Suppressor macrophage (primary cell): ENCODE measurements around the gene H2BK1.

Experiments
- DNase-seq, 4 experiments: peaks; one replicate each; pipeline ENCODE4 v3.0.0-alpha.2; 2020 to 2022

Gene H2BK1

DNA sequence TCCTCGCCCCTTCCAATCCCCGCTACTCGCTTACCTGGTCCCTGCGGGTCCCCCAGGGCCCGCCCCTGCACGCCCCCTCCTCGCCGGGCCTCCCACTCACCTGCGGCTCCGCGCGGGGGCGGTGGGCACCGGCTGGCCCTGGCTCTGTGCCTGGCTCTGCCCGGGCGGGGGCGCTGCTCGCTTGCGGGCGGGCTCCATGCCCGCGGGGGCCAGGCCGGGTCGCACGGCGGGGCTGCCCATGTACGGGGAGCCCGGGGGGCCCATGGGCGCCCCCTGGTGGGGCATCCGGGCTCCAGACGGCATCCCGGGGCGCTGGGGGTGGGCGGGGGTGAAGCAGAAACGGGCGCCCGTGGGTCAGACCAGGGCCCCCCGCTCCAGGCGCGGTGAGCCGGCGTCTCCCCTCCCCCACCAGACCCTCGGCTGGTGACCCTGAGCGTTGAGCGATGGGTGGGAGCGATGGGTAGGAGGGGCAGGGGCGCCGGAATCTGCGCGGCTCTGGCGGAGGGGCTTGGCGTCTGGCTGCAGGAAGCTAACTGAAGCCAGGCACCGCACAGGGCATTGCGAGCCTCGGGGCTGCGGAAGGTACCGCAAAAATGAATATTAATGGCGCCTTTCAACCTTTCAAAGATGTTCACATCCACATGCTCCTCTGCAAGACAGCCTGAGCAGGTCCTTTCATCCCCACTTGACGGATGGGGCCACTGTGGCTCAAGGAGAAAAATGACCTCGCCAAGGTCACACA lies 35.2 kb upstream of the H2BK1 start:
- DNase-seq: peak; percentile 44 to 78 (median 58)

DNA sequence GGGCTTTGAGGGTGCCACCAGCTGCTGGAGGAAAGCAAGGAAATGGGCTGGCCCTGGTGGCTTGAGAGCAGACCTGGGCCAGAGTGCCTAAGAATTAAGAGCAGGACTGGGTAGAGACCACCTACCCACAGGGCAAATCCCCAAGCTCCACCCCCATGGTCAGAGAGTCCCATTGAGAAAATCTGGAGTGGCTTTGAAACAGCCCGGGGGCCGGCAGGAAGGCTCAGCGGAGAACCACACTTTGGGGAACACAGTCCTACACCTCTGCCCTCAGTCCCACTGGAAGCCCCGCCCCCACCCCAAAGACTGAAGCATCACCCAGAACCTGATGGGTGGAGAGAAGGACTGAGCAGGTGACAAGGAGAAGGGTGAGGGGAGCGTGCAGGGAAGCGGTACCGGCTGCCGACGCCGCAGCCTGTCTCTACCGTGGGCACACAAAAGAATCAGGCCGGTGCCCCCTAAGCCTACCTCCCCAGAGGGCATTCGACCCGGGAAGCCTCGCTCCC lies 34.6 kb upstream of the H2BK1 start:
- no peak for DNase-seq

- peak; percentile 59 to 78 (median 74) for DNase-seq
These were observed 34.0 kb upstream of the H2BK1 start for GRCh38 chr7:151244196-151244840.

GRCh38 chr7:151243408-151244195 lies 33.3 kb upstream of the H2BK1 start:
- DNase-seq: no peak

GRCh38 chr7:151243045-151243349 lies 32.7 kb upstream of the H2BK1 start:
- DNase-seq: no peak

DNA sequence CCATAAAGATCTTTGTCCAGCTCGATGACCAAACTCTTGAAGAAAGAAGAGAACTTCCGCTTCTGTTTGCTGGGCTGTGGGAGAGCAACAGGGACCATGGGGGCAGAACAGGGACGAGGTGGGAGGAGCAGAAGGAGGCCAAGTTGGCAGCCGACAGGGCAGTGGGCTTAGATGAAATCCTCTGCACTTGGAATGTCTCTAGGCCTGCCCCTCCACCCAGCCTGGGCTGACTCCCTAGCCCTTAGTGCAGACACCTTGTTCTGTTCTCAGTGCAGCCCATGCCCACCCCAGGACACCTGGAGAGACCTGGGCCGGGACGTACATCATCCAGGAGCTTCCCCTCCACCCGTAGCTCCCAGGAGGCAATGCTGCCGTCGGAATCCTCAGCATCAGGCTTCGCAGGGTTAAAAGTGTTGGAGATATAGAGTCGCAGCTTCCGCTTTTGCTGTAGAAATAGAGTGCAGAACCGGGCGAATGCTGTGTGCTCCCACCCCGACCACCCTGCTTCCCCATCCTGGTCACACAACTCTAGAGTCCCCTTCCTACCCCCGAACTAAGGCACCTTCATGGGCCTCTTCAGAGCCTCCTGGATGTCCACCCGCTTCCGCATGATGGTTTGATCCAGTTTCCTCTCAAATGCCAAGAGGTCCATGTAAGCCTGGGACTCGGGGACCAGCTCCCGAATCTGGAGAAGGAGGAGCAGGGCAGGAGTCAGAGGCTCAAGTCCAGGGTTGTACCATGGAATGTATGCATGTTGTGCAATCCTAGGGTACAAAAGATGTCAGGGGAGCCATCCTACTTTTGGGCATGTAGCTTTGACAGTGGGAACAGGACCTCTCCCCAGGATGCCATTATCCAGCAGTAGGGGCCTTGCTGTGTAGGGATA lies 32.1 kb upstream of the H2BK1 start:
- no peak for DNase-seq

GRCh38 chr7:151241755-151242096 lies 31.4 kb upstream of the H2BK1 start:
- DNase-seq: no peak

DNA sequence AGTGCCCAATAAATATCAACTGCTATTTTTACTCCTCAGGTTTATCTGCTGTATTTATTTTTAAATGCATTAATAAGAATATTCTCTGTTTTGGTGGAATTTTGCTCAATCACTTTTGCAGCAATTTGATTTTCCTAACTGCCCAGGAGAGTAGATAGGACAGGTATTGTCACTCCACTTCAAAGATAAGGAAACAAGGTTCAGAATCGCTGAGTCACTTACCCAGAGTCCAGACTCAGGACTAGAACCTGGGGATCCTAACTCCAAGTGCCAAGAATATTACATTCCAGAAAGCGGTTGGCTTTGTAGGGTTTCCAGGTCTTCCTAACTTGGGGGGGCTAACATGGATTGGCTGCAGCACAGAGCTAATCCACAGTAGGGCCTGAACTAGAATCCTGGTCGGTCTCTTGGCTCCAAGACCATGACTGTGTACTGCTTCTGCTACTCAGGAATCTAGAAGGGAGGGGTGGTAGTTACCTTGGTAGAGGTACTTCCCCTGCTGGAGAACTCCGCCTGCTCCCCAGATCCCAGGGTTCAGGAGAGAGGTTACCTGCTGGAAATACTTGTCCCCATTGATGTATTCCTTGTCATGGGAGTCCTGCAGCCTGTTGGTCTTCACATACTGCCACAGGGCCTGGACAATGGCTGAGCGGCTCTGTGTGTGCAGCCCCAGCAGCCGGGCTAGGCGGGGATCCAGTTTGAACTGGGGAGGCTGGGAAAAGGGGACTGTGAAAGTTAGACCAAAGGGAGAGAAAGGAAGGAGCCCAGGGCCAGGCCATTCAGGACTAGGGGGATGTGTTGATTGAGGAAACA lies 30.9 kb upstream of the H2BK1 start:
- no peak for DNase-seq

GRCh38 chr7:151240536-151240935 lies 30.2 kb upstream of the H2BK1 start:
- no peak for DNase-seq

DNA sequence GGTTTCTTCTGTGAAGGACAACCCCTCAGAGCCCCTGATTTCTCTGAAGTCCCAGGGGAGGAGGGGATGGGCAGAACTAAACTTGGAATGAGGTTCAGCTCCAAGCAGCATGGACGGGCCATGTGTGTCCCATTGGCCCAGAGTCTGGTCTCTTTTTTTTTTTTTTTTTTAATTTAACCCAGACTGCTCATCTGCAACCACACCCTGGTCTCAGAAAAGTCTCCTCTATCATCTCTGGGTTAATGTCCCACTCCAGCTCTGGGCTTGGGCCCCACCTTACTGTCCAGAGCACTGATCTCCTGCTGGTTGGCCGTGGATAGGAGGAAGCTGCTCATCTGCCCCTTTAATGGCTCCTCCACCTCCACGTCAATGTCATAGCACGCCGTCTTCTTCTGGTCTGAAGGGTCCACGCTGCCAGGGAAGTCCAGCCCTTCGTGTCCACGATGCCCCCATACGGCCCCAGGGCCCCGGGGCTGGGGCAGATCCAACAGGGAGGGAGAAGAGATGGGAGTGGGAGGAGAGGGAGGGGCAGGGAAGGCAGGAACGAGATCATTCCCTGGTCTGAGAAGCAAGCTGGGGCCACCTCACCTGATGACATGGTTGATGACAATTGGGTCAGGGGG lies 29.7 kb upstream of the H2BK1 start:
- no peak for DNase-seq

- DNase-seq: no peak
These were observed 28.9 kb upstream of the H2BK1 start for GRCh38 chr7:151238924-151239836.

- DNase-seq: no peak
These were observed 28.0 kb upstream of the H2BK1 start for GRCh38 chr7:151238190-151238810.

- DNase-seq: no peak
These were observed 27.2 kb upstream of the H2BK1 start for GRCh38 chr7:151237244-151238189.

- no peak for DNase-seq
These were observed 26.1 kb upstream of the H2BK1 start for GRCh38 chr7:151236406-151236805.

- no peak for DNase-seq
These were observed 25.0 kb upstream of the H2BK1 start for GRCh38 chr7:151235091-151235787.

DNA sequence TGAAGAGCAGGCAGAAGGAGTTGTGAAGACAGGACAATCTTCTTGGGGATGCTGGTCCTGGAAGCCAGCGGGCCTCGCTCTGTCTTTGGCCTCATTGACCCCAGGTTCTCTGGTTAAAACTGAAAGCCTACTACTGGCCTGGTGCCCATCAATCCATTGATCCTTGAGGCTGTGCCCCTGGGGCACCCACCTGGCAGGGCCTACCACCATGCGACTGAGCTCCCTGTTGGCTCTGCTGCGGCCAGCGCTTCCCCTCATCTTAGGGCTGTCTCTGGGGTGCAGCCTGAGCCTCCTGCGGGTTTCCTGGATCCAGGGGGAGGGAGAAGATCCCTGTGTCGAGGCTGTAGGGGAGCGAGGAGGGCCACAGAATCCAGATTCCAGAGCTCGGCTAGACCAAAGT lies 23.5 kb upstream of the H2BK1 start:
- DNase-seq: no peak

- peak; percentile 79 to 91 (median 85) for DNase-seq
These were observed 22.8 kb upstream of the H2BK1 start for GRCh38 chr7:151232917-151233701.
